ENCODE data around the gene UGT2B11.
"Not testable (repeated sequence)": the region's sequence is repeated elsewhere in the genome, so short reads cannot be mapped to it uniquely, and the experiment has no call there.

The UGT2B11 gene

DNA sequence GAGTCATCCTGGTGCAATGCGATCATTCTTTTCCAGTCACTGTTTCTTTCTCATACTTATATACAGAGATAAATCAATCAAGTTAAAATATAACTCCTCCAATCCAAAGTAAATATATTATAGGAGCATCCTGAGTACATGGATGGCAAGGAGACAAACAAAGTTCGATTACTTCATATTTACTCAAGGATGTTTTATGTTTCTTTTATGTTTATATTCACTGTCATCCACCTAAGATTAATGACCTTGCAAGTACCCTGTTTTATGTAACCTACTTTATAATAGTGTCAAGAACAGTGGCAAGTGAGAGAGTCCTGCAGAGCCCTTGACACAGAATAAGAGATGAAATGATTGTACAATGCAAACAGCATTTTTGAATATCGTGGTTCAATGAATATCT is at the start of gene UGT2B11:
Gene UGT2B11, minus strand, starts transcription at position 33 of the 400 bp plus-strand sequence. Its CDS starts 26 bp downstream, at position 7.
- Histone ChIP-seq H3K27ac (ENCODE audit: low read length) (no peak within 1 kb of the TSS), H3K4me2 (ENCODE audit: low read length) (no peak within 1 kb of the TSS), H3K4me3 (ENCODE audit: low read length) (no peak within 1 kb of the TSS), H3K27me3 (ENCODE audit: low read depth, low read length) (no peaks in the 10 kb centered on the region), H3K9ac (ENCODE audit: low read length) (no peak within 1 kb of the TSS), H3K4me1 (ENCODE audit: low read length) (no peaks in the 10 kb centered on the region), H4K20me1 (ENCODE audit: insufficient read depth, low read length) (no peaks in the 10 kb centered on the region), H3K79me2 (ENCODE audit: low read length) (no peaks in the 10 kb centered on the region), H3K9me3 (ENCODE audit: insufficient read depth, low read length) (no peaks in the 10 kb centered on the region), H3K36me3 (replicated peaks; ENCODE audit: low read depth, low read length) (no peaks in the 10 kb centered on the region), H2AFZ (ENCODE audit: low read depth, low read length) (no peak within 1 kb of the TSS)
- TF ChIP-seq EZH2phosphoT487 (IDR thresholded peaks at IDR 0.05; ENCODE audit: low read depth): no peak
- TF ChIP-seq, protein P1, sequence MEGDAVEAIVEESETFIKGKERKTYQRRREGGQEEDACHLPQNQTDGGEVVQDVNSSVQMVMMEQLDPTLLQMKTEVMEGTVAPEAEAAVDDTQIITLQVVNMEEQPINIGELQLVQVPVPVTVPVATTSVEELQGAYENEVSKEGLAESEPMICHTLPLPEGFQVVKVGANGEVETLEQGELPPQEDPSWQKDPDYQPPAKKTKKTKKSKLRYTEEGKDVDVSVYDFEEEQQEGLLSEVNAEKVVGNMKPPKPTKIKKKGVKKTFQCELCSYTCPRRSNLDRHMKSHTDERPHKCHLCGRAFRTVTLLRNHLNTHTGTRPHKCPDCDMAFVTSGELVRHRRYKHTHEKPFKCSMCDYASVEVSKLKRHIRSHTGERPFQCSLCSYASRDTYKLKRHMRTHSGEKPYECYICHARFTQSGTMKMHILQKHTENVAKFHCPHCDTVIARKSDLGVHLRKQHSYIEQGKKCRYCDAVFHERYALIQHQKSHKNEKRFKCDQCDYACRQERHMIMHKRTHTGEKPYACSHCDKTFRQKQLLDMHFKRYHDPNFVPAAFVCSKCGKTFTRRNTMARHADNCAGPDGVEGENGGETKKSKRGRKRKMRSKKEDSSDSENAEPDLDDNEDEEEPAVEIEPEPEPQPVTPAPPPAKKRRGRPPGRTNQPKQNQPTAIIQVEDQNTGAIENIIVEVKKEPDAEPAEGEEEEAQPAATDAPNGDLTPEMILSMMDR (IDR thresholded peaks at IDR 0.05; ENCODE audit: low read depth, low read length): no peak

DNA sequence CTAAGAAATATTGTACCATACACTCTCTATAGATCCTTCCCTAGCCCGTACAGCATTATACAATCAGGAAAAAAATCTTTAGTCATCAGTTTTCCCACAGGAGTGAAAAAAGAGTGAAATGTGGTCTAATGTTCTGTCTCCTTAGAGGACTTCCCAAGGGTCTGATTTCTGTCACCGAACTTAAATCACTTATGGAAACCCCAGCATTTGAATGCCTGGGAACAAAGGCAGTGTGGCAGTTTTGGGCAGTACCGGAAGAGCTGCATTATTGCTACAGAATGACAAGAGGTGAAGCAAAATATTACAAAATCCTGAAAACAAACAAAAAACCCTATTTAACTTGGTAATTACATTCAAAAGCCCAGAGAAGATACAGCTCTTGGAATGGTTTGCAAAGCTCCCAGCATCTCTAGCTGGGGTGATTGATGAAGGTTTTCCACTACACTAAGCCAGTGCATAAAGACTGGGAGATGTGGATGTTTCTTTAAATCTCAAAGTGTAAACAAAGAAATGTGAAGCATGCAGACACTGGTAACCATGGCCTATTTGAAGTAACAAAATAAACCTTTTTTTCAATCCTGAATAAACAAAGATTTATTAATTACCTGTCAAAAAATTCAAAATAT is 38.7 kb upstream of the UGT2B11 start:
- H3K79me2 ChIP-seq (ENCODE audit: low read length); H3K27me3 ChIP-seq (ENCODE audit: low read depth, low read length); H3K36me3 ChIP-seq (replicated peaks; ENCODE audit: low read depth, low read length); H3K9ac ChIP-seq (ENCODE audit: low read length); H3K9me3 ChIP-seq (ENCODE audit: insufficient read depth, low read length); H2AFZ ChIP-seq (ENCODE audit: low read depth, low read length); H3K4me2 ChIP-seq (ENCODE audit: low read length); H4K20me1 ChIP-seq (ENCODE audit: insufficient read depth, low read length); H3K27ac ChIP-seq (ENCODE audit: low read length); H3K4me3 ChIP-seq (ENCODE audit: low read length); H3K4me1 ChIP-seq (ENCODE audit: low read length): not testable (repeated sequence)

DNA sequence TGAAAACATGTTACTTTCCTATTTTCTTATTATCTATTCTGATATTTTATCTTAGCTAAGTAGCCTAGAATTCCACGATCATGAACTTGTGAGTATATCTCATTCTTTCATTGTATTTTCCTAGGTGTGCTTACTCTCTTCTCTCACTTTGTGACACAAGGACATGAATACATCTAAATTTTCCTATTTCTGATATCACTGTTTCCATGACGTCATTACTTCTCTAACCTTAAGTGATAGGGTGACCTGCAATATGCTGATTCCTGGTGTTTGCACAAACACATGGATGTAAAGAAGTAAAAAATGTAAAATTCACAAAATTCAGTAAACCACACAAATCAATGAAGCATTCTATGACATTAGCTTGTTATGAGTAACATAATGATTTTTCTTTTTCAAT is 36.3 kb upstream of the UGT2B11 start:
- not testable (repeated sequence) for H3K9ac ChIP-seq (ENCODE audit: low read length); H3K27ac ChIP-seq (ENCODE audit: low read length)

DNA sequence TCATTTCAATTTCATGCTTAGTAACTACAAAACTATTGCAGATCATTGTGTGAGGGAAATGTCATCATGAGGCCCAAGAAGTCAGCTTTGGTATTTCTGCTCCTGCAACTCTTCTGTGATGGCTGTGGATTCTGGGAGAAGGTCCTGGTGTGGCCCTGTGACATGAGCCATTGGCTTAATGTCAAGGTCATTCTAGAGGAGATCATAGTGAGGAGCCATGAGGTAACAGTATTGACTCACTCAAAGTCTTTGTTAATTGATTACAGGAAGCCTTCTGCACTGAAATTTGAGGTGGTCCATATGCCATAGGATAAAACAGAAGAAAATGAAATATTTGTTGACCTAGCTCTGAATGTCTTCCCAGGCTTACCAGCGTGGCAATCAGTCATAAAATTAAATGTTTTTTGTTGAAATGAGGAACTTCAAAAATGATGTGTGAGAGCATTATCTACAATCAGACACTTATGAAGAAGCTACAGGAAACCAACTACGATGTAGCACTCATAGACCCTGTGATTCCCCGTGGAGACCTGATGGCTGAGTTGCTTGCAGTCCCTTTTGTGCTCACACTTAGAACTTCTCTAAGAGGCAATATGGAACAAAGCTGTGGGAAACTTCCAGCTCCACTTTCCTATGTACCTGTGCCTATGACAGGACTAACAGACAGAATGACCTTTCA is 28.2 kb upstream of the UGT2B11 start:
- H3K27ac ChIP-seq (ENCODE audit: low read length); H3K9ac ChIP-seq (ENCODE audit: low read length); H2AFZ ChIP-seq (ENCODE audit: low read depth, low read length); H4K20me1 ChIP-seq (ENCODE audit: insufficient read depth, low read length); H3K36me3 ChIP-seq (replicated peaks; ENCODE audit: low read depth, low read length); H3K79me2 ChIP-seq (ENCODE audit: low read length); H3K9me3 ChIP-seq (ENCODE audit: insufficient read depth, low read length); H3K4me2 ChIP-seq (ENCODE audit: low read length); H3K4me1 ChIP-seq (ENCODE audit: low read length); H3K4me3 ChIP-seq (ENCODE audit: low read length); H3K27me3 ChIP-seq (ENCODE audit: low read depth, low read length): not testable (repeated sequence)

More for the DNA sequence above, 36.3 kb upstream of the UGT2B11 start:
- not testable (repeated sequence) for H3K36me3 ChIP-seq (replicated peaks; ENCODE audit: low read depth, low read length); H4K20me1 ChIP-seq (ENCODE audit: insufficient read depth, low read length); H3K9me3 ChIP-seq (ENCODE audit: insufficient read depth, low read length); H3K4me3 ChIP-seq (ENCODE audit: low read length); H3K4me1 ChIP-seq (ENCODE audit: low read length); H2AFZ ChIP-seq (ENCODE audit: low read depth, low read length); H3K79me2 ChIP-seq (ENCODE audit: low read length); H3K27me3 ChIP-seq (ENCODE audit: low read depth, low read length); H3K4me2 ChIP-seq (ENCODE audit: low read length)

DNA sequence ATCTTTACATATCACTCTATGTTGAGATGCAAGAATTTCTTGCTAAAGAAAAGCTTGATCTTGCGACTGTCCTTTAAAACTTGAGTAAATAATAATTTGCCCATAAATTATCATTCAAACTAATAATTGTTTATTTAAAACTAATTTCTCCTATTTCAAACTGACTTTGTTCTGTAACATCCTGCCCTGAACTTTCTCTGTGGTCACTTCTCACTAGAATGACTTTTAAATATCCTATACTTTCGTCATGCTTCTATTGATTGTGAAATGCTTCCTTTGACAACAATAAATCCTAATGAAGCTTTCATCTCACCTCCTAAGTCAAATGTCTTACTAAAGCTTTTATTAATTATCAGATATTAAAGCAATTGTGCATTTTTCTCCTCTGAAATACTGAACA is 27.2 kb upstream of the UGT2B11 start:
- H3K4me1 ChIP-seq (ENCODE audit: low read length); H4K20me1 ChIP-seq (ENCODE audit: insufficient read depth, low read length); H3K27ac ChIP-seq (ENCODE audit: low read length); H3K36me3 ChIP-seq (replicated peaks; ENCODE audit: low read depth, low read length); H3K79me2 ChIP-seq (ENCODE audit: low read length); H3K9ac ChIP-seq (ENCODE audit: low read length); H2AFZ ChIP-seq (ENCODE audit: low read depth, low read length); H3K4me2 ChIP-seq (ENCODE audit: low read length); H3K4me3 ChIP-seq (ENCODE audit: low read length); H3K27me3 ChIP-seq (ENCODE audit: low read depth, low read length); H3K9me3 ChIP-seq (ENCODE audit: insufficient read depth, low read length): not testable (repeated sequence)

DNA sequence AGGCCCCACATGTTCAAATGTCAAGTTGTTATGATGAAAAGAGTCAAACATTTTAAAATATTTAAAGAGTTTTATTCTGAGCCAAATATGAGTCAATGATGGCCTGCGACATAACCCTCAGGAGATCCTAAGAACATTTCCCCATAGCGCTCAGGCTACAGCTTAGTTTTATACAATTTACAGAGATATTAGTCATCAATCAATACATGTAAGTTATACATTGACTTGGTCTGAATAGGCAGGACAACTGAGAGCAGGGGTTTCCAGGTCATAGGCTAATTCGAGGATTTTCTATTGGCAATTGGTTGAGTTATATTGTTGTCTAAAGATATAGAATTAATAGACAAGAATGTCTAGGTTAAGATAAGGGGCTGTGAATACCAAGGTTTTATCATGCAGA is 26.2 kb upstream of the UGT2B11 start:
- H3K36me3 ChIP-seq (replicated peaks; ENCODE audit: low read depth, low read length); H3K4me3 ChIP-seq (ENCODE audit: low read length); H3K4me2 ChIP-seq (ENCODE audit: low read length); H4K20me1 ChIP-seq (ENCODE audit: insufficient read depth, low read length); H3K27me3 ChIP-seq (ENCODE audit: low read depth, low read length); H2AFZ ChIP-seq (ENCODE audit: low read depth, low read length); H3K79me2 ChIP-seq (ENCODE audit: low read length); H3K4me1 ChIP-seq (ENCODE audit: low read length); H3K9me3 ChIP-seq (ENCODE audit: insufficient read depth, low read length); H3K27ac ChIP-seq (ENCODE audit: low read length); H3K9ac ChIP-seq (ENCODE audit: low read length): not testable (repeated sequence)

All from OCI-LY3 (cell line).